Ovary (tissue), 3 donors: ENCODE data around the gene RAB6D.
"Not testable (repeated sequence)": the region's sequence is repeated elsewhere in the genome, so short reads cannot be mapped to it uniquely, and the experiment has no call there.

Experiments
- EP300 ChIP-seq: sonication (generic); formaldehyde crosslinking; IDR thresholded peaks from one replicate; pipeline ENCODE4 v1.6.1; 2017; ENCODE audit warnings: antibody characterized with exemption
- POLR2A ChIP-seq: fragments of 450-650 bp; IDR thresholded peaks from one replicate; pipeline ENCODE4 v1.6.1; 2017; ENCODE audit warnings: antibody characterized with exemption, mild to moderate bottlenecking, moderate library complexity
- TF ChIP-seq, protein P1 (sequence below), 3 donors: fragments of 450-650 bp in 2 of 3; fragments of 200-600 bp in 1 of 3; IDR thresholded peaks; one replicate each; pipeline versions ENCODE4 v1.5.1 to v1.8.0; 2016 to 2022; ENCODE audit warnings: antibody characterized with exemption in 3 of 3, mild to moderate bottlenecking in 1 of 3
- donor health status: DM: no; HTN: no; CAD: no.

DNA sequence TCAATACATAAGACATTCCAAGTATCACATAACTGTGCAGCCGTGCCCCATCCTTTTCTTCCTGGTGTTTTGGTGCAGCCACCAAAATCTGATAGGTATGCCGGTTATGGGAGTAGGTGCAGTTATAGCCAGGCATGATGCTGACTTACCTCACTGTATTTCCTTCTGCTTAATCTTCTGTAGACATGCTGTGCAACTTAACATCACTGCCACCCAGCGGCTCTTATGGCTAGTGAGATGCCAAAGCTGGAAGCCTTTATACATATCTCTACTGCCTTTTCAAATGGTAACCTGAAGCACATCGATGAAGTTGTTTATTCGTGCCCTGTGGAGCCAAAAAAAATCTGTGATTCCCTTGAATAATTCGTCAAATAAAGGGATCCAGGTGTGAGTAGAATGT lies 28.6 kb downstream of the RAB6D start:
- TF ChIP-seq, protein P1, sequence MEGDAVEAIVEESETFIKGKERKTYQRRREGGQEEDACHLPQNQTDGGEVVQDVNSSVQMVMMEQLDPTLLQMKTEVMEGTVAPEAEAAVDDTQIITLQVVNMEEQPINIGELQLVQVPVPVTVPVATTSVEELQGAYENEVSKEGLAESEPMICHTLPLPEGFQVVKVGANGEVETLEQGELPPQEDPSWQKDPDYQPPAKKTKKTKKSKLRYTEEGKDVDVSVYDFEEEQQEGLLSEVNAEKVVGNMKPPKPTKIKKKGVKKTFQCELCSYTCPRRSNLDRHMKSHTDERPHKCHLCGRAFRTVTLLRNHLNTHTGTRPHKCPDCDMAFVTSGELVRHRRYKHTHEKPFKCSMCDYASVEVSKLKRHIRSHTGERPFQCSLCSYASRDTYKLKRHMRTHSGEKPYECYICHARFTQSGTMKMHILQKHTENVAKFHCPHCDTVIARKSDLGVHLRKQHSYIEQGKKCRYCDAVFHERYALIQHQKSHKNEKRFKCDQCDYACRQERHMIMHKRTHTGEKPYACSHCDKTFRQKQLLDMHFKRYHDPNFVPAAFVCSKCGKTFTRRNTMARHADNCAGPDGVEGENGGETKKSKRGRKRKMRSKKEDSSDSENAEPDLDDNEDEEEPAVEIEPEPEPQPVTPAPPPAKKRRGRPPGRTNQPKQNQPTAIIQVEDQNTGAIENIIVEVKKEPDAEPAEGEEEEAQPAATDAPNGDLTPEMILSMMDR (IDR thresholded peaks at IDR 0.05) = not testable (repeated sequence)
- TF ChIP-seq POLR2A, EP300: not testable (repeated sequence)
